Right lobe of liver (tissue), 4 donors: ENCODE data around the gene SPAG6.

Experiments used
- CTCF ChIP-seq, 4 donors: fragments of 200-600 bp in 3 of 4; fragments of 450-650 bp in 1 of 4; IDR thresholded peaks; one replicate each; pipeline versions ENCODE4 v1.5.1 to v1.8.0; 2016 to 2022; ENCODE audit warnings: antibody characterized with exemption in 4 of 4, mild to moderate bottlenecking in 2 of 4
- POLR2A ChIP-seq: fragments of 450-650 bp; IDR thresholded peaks from one replicate; pipeline ENCODE4 v1.6.1; 2017; ENCODE audit warnings: antibody characterized with exemption, mild to moderate bottlenecking
- donor health status: DM: no; HTN: no; CAD: no.
- donor health status: DM: no; HTN: no; CAD: no.
- donor health status: DM: no; HTN: yes; CAD: no.

GRCh38 chr10:22433875-22434274 is 88.6 kb downstream of the SPAG6 start:
- TF ChIP-seq CTCF (IDR thresholded peaks at IDR 0.05) (no peak), POLR2A (no peak)
